Measurements from ENCODE around the gene CDC20. TPM values are rescaled to one million over a fixed set of nuclear protein-coding genes. Genes with fewer than 3 reads are reported as not detected.

The CDC20 gene
- total RNA-seq, 1 donor from 2014 or later, result 164 TPM

- Histone ChIP-seq H2AFZ (replicated peaks) (no peak overlapping the region), H3K9ac (no peak overlapping the region), H3K36me3 (no peaks in the 10 kb centered on the region), H4K20me1 (ENCODE audit: low read depth) (no peaks in the 10 kb centered on the region), H3F3A (ENCODE audit: low read depth) (no peaks in the 10 kb centered on the region), H3K79me2 (ENCODE audit: low read depth) (no peaks in the 10 kb centered on the region), H3K4me3 (no peak overlapping the region), H3K4me1 (peaks cover 1% of the 10 kb centered on the region), H3K27ac (no peak overlapping the region), H3K9me3 (ENCODE audit: low read depth) (no peaks in the 10 kb centered on the region), H3K27me3 (no peaks in the 10 kb centered on the region), H3K4me2 (no peak overlapping the region)
- H3K27me3 Mint-ChIP-seq (ENCODE audit: insufficient read depth, low read depth), result peaks cover 5% of the 10 kb centered on the region
- no peaks in the 10 kb centered on the region for H3K36me3 Mint-ChIP-seq
- no peak for TF ChIP-seq EZH2phosphoT487 (IDR thresholded peaks at IDR 0.05)
- TF ChIP-seq, protein P1, sequence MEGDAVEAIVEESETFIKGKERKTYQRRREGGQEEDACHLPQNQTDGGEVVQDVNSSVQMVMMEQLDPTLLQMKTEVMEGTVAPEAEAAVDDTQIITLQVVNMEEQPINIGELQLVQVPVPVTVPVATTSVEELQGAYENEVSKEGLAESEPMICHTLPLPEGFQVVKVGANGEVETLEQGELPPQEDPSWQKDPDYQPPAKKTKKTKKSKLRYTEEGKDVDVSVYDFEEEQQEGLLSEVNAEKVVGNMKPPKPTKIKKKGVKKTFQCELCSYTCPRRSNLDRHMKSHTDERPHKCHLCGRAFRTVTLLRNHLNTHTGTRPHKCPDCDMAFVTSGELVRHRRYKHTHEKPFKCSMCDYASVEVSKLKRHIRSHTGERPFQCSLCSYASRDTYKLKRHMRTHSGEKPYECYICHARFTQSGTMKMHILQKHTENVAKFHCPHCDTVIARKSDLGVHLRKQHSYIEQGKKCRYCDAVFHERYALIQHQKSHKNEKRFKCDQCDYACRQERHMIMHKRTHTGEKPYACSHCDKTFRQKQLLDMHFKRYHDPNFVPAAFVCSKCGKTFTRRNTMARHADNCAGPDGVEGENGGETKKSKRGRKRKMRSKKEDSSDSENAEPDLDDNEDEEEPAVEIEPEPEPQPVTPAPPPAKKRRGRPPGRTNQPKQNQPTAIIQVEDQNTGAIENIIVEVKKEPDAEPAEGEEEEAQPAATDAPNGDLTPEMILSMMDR (IDR thresholded peaks at IDR 0.05), result no peak
- no peak for TF ChIP-seq EZH2 (IDR thresholded peaks at IDR 0.05)
- peaks cover 10% of the 10 kb centered on the region for H3K4me1 Mint-ChIP-seq
- DNase-seq (ENCODE audit: low spot score), result no peak
- H3K27ac Mint-ChIP-seq, result no peak overlapping the region
- no peak overlapping the region for H3K4me3 Mint-ChIP-seq
- peaks cover 12% of the 10 kb centered on the region for H3K9me3 Mint-ChIP-seq
These were observed 27.1 kb upstream of the CDC20 start for GRCh38 chr1:43331688-43332087.

GRCh38 chr1:43334453-43335205, 24.2 kb upstream of the CDC20 start:
- Histone ChIP-seq H3K9me3 (ENCODE audit: low read depth) (no peaks in the 10 kb centered on the region), H4K20me1 (ENCODE audit: low read depth) (no peaks in the 10 kb centered on the region), H2AFZ (replicated peaks) (no peak overlapping the region), H3K4me3 (no peak overlapping the region), H3K9ac (no peak overlapping the region), H3K27me3 (no peaks in the 10 kb centered on the region), H3K79me2 (ENCODE audit: low read depth) (no peaks in the 10 kb centered on the region), H3K27ac (no peak overlapping the region), H3F3A (ENCODE audit: low read depth) (no peaks in the 10 kb centered on the region), H3K36me3 (no peaks in the 10 kb centered on the region), H3K4me1 (peaks cover 7% of the 10 kb centered on the region), H3K4me2 (no peak overlapping the region)
- no peaks in the 10 kb centered on the region for H3K36me3 Mint-ChIP-seq
- H3K4me3 Mint-ChIP-seq, result no peak overlapping the region
- TF ChIP-seq EZH2phosphoT487 (IDR thresholded peaks at IDR 0.05), result no peak
- TF ChIP-seq, protein P1 (IDR thresholded peaks at IDR 0.05), result no peak
- TF ChIP-seq EZH2 (IDR thresholded peaks at IDR 0.05), result no peak
- H3K9me3 Mint-ChIP-seq, result no peaks in the 10 kb centered on the region
- peaks cover 12% of the 10 kb centered on the region for H3K27me3 Mint-ChIP-seq (ENCODE audit: insufficient read depth, low read depth)
- H3K27ac Mint-ChIP-seq, result no peak overlapping the region
- H3K4me1 Mint-ChIP-seq, result peaks cover 16% of the 10 kb centered on the region
- no peak for DNase-seq (ENCODE audit: low spot score)

DNA sequence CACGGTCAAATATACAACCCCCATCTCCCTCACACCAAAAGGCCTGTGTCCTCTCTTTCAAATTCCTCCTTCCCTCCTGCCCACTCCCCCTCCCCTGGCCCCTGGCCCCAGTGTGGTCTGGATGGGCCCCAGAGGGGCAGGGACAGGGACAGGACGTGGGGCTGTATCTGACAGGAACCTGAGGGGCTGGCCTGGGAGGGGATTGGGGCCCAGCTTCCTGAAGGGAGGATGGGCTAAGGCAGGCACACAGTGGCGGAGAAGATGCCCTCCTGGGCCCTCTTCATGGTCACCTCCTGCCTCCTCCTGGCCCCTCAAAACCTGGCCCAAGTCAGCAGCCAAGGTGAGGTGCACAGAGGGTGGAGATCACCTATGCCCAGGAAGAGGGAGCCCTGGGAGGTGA, 21.2 kb upstream of the CDC20 start, which contains the start of gene MPL:
TSS of gene MPL (plus strand) at position 231 of the 400 bp plus-strand sequence. CDS start at position 262, 31 bp downstream.
- Histone ChIP-seq H3K4me3 (no peak within 1 kb of the TSS), H3K9me3 (ENCODE audit: low read depth) (no peaks in the 10 kb centered on the region), H3K36me3 (no peaks in the 10 kb centered on the region), H3K4me1 (peaks cover 7% of the 10 kb centered on the region), H3K27ac (no peak within 1 kb of the TSS), H2AFZ (replicated peaks) (no peak within 1 kb of the TSS), H3K9ac (no peak within 1 kb of the TSS), H4K20me1 (ENCODE audit: low read depth) (no peaks in the 10 kb centered on the region), H3K79me2 (ENCODE audit: low read depth) (no peaks in the 10 kb centered on the region), H3K27me3 (no peaks in the 10 kb centered on the region), H3F3A (ENCODE audit: low read depth) (no peaks in the 10 kb centered on the region), H3K4me2 (no peak within 1 kb of the TSS)
- Mint-ChIP-seq H3K27me3 (ENCODE audit: insufficient read depth, low read depth) (peaks cover 14% of the 10 kb centered on the region), H3K9me3 (no peaks in the 10 kb centered on the region), H3K27ac (no peak within 1 kb of the TSS), H3K36me3 (no peaks in the 10 kb centered on the region), H3K4me3 (no peak within 1 kb of the TSS), H3K4me1 (peaks cover 11% of the 10 kb centered on the region)
- DNase-seq (ENCODE audit: low spot score), result no peak
- TF ChIP-seq EZH2 (IDR thresholded peaks at IDR 0.05), result no peak
- TF ChIP-seq, protein P1 (IDR thresholded peaks at IDR 0.05), result no peak
- no peak for TF ChIP-seq EZH2phosphoT487 (IDR thresholded peaks at IDR 0.05)
